H1 (cell line): ENCODE measurements around the gene DTNB. TPM values are rescaled to one million over a fixed set of nuclear protein-coding genes. Genes with fewer than 3 reads are reported as not detected.

Experiments used
- CTCF ChIA-PET: fragments of 300-600 bp; sonication (Branson Sonifier 250); formaldehyde crosslinking; loops from one replicate; lab custom pipeline; 2021; ENCODE audit not compliant: partially characterized antibody; lab: Charles Lee
- POLR2A ChIA-PET: fragments of 300-600 bp; sonication (Branson Sonifier 250); formaldehyde crosslinking; loops from one replicate; lab custom pipeline; 2021; ENCODE audit warnings: inconsistent platforms; ENCODE audit not compliant: partially characterized antibody; lab: Charles Lee
- DNase-seq, 2 experiments: peaks; one replicate each; pipeline versions ENCODE4 v3.0.0 to v3.0.0-alpha.2; 2010 to 2022; ENCODE audit warnings: low spot score in 2 of 2, low read depth in 1 of 2, mixed read lengths in 1 of 2
- FAIRE-seq: peaks from 2 replicates; lab custom pipeline; 2011; peaks lifted over from hg19 to GRCh38; lab: Jason Lieb, UNC
- H2AFZ ChIP-seq: 2 replicates; pipeline ENCODE4 v1.8.1; 2012; ENCODE audit warnings: low read length, inconsistent platforms
- H2AK5ac ChIP-seq: 2 replicates; pipeline ENCODE4 v1.6.1; 2013; ENCODE audit warnings: low read depth, low read length
- H2BK120ac ChIP-seq: replicated peaks from 2 replicates; pipeline ENCODE3; 2013; ENCODE audit warnings: low read depth, low read length, inconsistent platforms
- H2BK12ac ChIP-seq: 2 replicates; pipeline ENCODE4 v1.6.1; 2013; ENCODE audit warnings: low read depth, low read length
- H2BK15ac ChIP-seq: 2 replicates; pipeline ENCODE4 v1.6.1; 2013; ENCODE audit warnings: low read length
- H2BK20ac ChIP-seq: 2 replicates; pipeline ENCODE4 v1.6.1; 2013; ENCODE audit warnings: low read length
- H2BK5ac ChIP-seq: 2 replicates; pipeline ENCODE4 v1.6.1; 2013; ENCODE audit warnings: low read depth, low read length
- H3K14ac ChIP-seq: 2 replicates; pipeline ENCODE4 v1.6.1; 2013; ENCODE audit warnings: inconsistent platforms; ENCODE audit not compliant: insufficient read length
- H3K18ac ChIP-seq: 2 replicates; pipeline ENCODE4 v1.6.1; 2013; ENCODE audit warnings: low read length; ENCODE audit errors: extremely low read depth
- H3K23ac ChIP-seq: 2 replicates; pipeline ENCODE4 v1.6.1; 2013; ENCODE audit warnings: inconsistent platforms; ENCODE audit not compliant: insufficient read length
- H3K23me2 ChIP-seq: 2 replicates; pipeline ENCODE4 v1.6.1; 2013; ENCODE audit warnings: low read depth, low read length
- H3K27ac ChIP-seq: 2 replicates; pipeline ENCODE4 v1.6.1; 2011; ENCODE audit warnings: low read depth, low read length, inconsistent platforms
- H3K27me3 ChIP-seq, 4 experiments: replicated peaks in 1 of 4; 1 replicate in 1 of 4; 2 replicates in 3 of 4; pipeline versions ENCODE4 v1.6.1 to v1.8.1; 2011 to 2013; ENCODE audit warnings: low read length in 3 of 4, mild to moderate bottlenecking in 3 of 4, inconsistent platforms in 2 of 4, mixed read lengths in 2 of 4, moderate library complexity in 1 of 4; ENCODE audit not compliant: control insufficient read depth in 3 of 4, insufficient read depth in 3 of 4; ENCODE audit errors: extremely low read depth in 1 of 4
- H3K36me3 ChIP-seq, 4 experiments: 2 replicates each; pipeline versions ENCODE4 v1.6.1 to v1.8.1; 2011 to 2013; ENCODE audit warnings: mild to moderate bottlenecking in 4 of 4, low read length in 3 of 4, moderate library complexity in 2 of 4, control low read depth in 1 of 4, inconsistent platforms in 1 of 4; ENCODE audit not compliant: insufficient read depth in 4 of 4, control insufficient read depth in 2 of 4
- H3K4ac ChIP-seq: replicated peaks from 2 replicates; pipeline ENCODE3; 2013; ENCODE audit warnings: low read length, low read depth, mixed read lengths, inconsistent platforms; ENCODE audit not compliant: insufficient read length
- H3K4me1 ChIP-seq, 4 experiments: replicated peaks in 1 of 4; 1 replicate in 1 of 4; 2 replicates in 3 of 4; pipeline versions ENCODE4 v1.6.1 to v1.8.1; 2011 to 2013; ENCODE audit warnings: low read length in 3 of 4, inconsistent platforms in 2 of 4, mixed read lengths in 1 of 4; ENCODE audit not compliant: insufficient read depth in 4 of 4, control insufficient read depth in 3 of 4
- H3K4me2 ChIP-seq, 2 experiments: 2 replicates each; pipeline versions ENCODE4 v1.6.1 to v1.8.1; 2011 to 2013; ENCODE audit warnings: low read depth in 2 of 2, low read length in 2 of 2, control low read depth in 1 of 2, inconsistent platforms in 1 of 2, mild to moderate bottlenecking in 1 of 2; ENCODE audit not compliant: insufficient read depth in 1 of 2
- H3K4me3 ChIP-seq, 4 experiments: fragments of 200-600, 300-600 bp in 1 of 4; sonication (generic), shearing (Covaris generic), sonication (Bioruptor Twin) in 1 of 4; 2 replicates each; pipeline versions ENCODE4 v1.5.1 to v1.8.1; 2011 to 2016; ENCODE audit warnings: low read length in 4 of 4, low read depth in 3 of 4, control low read depth in 2 of 4, inconsistent platforms in 2 of 4, mild to moderate bottlenecking in 2 of 4, mixed read lengths in 1 of 4, moderate library complexity in 1 of 4; ENCODE audit not compliant: insufficient read depth in 2 of 4; ENCODE audit errors: extremely low read depth in 1 of 4
- H3K56ac ChIP-seq: replicated peaks from 2 replicates; pipeline ENCODE3; 2013; ENCODE audit warnings: low read depth, mild to moderate bottlenecking, mixed read lengths, low read length, inconsistent platforms; ENCODE audit not compliant: insufficient read length
- H3K79me1 ChIP-seq: 2 replicates; pipeline ENCODE4 v1.6.1; 2013; ENCODE audit warnings: low read depth, low read length, control low read depth
- H3K79me2 ChIP-seq, 2 experiments: 2 replicates each; pipeline versions ENCODE4 v1.6.1 to v1.8.1; 2012 to 2013; ENCODE audit warnings: low read length in 2 of 2, mild to moderate bottlenecking in 2 of 2, inconsistent platforms in 1 of 2; ENCODE audit not compliant: insufficient read depth in 2 of 2, control insufficient read depth in 1 of 2
- H3K9ac ChIP-seq, 4 experiments: replicated peaks in 1 of 4; 1 replicate in 1 of 4; 2 replicates in 3 of 4; pipeline versions ENCODE4 v1.6.1 to v1.8.1; 2011 to 2013; ENCODE audit warnings: low read depth in 3 of 4, low read length in 3 of 4, control low read depth in 2 of 4, mild to moderate bottlenecking in 2 of 4, moderate library complexity in 2 of 4, inconsistent platforms in 1 of 4; ENCODE audit errors: extremely low read depth in 1 of 4
- H3K9me3 ChIP-seq, 2 experiments: 2 replicates each; pipeline versions ENCODE4 v1.6.1 to v1.8.1; 2012 to 2013; ENCODE audit warnings: mild to moderate bottlenecking in 2 of 2, moderate library complexity in 2 of 2, control low read depth in 1 of 2, inconsistent platforms in 1 of 2, low read depth in 1 of 2, low read length in 1 of 2, mixed read lengths in 1 of 2; ENCODE audit not compliant: insufficient read depth in 2 of 2
- H4K20me1 ChIP-seq, 2 experiments: replicated peaks in 1 of 2; 2 replicates each; pipeline versions ENCODE3 to v1.8.1; 2011 to 2013; ENCODE audit warnings: inconsistent platforms in 2 of 2, low read length in 2 of 2, mild to moderate bottlenecking in 1 of 2; ENCODE audit not compliant: insufficient read depth in 2 of 2, control insufficient read depth in 1 of 2
- H4K5ac ChIP-seq: 2 replicates; pipeline ENCODE4 v1.6.1; 2013; ENCODE audit warnings: low read length, low read depth, mixed read lengths, inconsistent platforms; ENCODE audit not compliant: insufficient read length
- H4K8ac ChIP-seq: 2 replicates; pipeline ENCODE4 v1.8.0; 2013; ENCODE audit warnings: mild to moderate bottlenecking, moderate library complexity, low read length, inconsistent platforms; ENCODE audit not compliant: insufficient read depth; ENCODE audit errors: extremely low read depth
- H4K91ac ChIP-seq: replicated peaks from 2 replicates; pipeline ENCODE3; 2013; ENCODE audit warnings: low read length, mixed read lengths, inconsistent platforms; ENCODE audit not compliant: insufficient read length
- ATF2 ChIP-seq: IDR thresholded peaks from 2 replicates; pipeline ENCODE4 v1.6.1; 2012; ENCODE audit warnings: low read length, inconsistent platforms
- BCL11A ChIP-seq, 2 experiments: IDR thresholded peaks; one replicate each; pipeline ENCODE4 v1.6.1; 2011; ENCODE audit warnings: low read depth in 2 of 2, low read length in 2 of 2, mild to moderate bottlenecking in 2 of 2
- BRCA1 ChIP-seq: IDR thresholded peaks from 2 replicates; pipeline ENCODE4 v1.6.1; 2012; ENCODE audit warnings: low read depth, low read length, improper control_type of control experiment
- CHD1 ChIP-seq: IDR thresholded peaks from 2 replicates; pipeline ENCODE4 v1.6.1; 2012; ENCODE audit warnings: low read depth, low read length, improper control_type of control experiment
- CREB1 ChIP-seq: IDR thresholded peaks from 2 replicates; pipeline ENCODE4 v1.6.1; 2012; ENCODE audit warnings: inconsistent platforms
- EZH2 ChIP-seq: fragments of 200-600 bp; sonication (generic); IDR thresholded peaks from 2 replicates; pipeline ENCODE4 v1.7.1; 2012; ENCODE audit warnings: low read depth, mild to moderate bottlenecking, moderate library complexity, low read length, inconsistent platforms; ENCODE audit not compliant: severe bottlenecking
- HDAC6 ChIP-seq: IDR thresholded peaks from one replicate; pipeline ENCODE4 v1.7.1; 2012; ENCODE audit warnings: low read depth, mild to moderate bottlenecking, inconsistent platforms, low read length, moderate library complexity
- JUND ChIP-seq: IDR thresholded peaks from 2 replicates; pipeline ENCODE4 v1.6.1; 2011; ENCODE audit warnings: mild to moderate bottlenecking, improper control_type of control experiment, low read length
- KDM1A ChIP-seq: fragments of 200-600, 300-600 bp; sonication (generic); IDR thresholded peaks from 2 replicates; pipeline ENCODE4 v1.7.1; 2016; ENCODE audit warnings: mild to moderate bottlenecking, low read length, borderline replicate concordance
- RAD21 ChIP-seq, 2 experiments: IDR thresholded peaks in 1 of 2; conservative IDR thresholded peaks in 1 of 2; 2 replicates each; pipeline ENCODE4 v1.6.1; 2011; ENCODE audit warnings: low read depth in 2 of 2, low read length in 2 of 2, improper control_type of control experiment in 1 of 2, inconsistent platforms in 1 of 2, mild to moderate bottlenecking in 1 of 2, moderate library complexity in 1 of 2
- SAP30 ChIP-seq: fragments of 300-600 bp; sonication (generic); IDR thresholded peaks from 2 replicates; pipeline ENCODE4 v1.7.1; 2012; ENCODE audit warnings: low read length, moderate library complexity, mild to moderate bottlenecking, inconsistent platforms; ENCODE audit not compliant: insufficient read depth, insufficient replicate concordance
- SIX5 ChIP-seq: IDR thresholded peaks from 2 replicates; pipeline ENCODE4 v1.6.1; 2011; ENCODE audit warnings: mild to moderate bottlenecking, low read depth, low read length
- SUZ12 ChIP-seq: fragments of 200-600 bp; sonication (generic); IDR thresholded peaks from 2 replicates; pipeline ENCODE4 v1.6.1; 2012; ENCODE audit warnings: mild to moderate bottlenecking, inconsistent platforms, low read length, moderate library complexity, mixed read lengths
- YY1 ChIP-seq: IDR thresholded peaks from 2 replicates; pipeline ENCODE4 v1.6.1; 2011; ENCODE audit warnings: low read depth, mild to moderate bottlenecking, low read length
- polyA plus RNA-seq, 7 experiments: library from polyadenylated mRNA; depleted of rRNA in 3 of 7; stranded (reverse) in 5 of 7; unstranded in 2 of 7; fragments of >200 nt in 5 of 7; fragments of 200-250 nt in 2 of 7; gene quantifications; 1 replicate in 5 of 7; 2 replicates in 1 of 7; 4 replicates in 1 of 7; pipeline versions ENCODE4 v1.2.1 to v1.2.3, GENCODE V29; 2011 to 2013; ENCODE audit warnings: missing spikeins in 2 of 7, mixed read lengths in 2 of 7
- total RNA-seq: library from RNA; stranded (reverse); fragmentation: NEBNext Ultra II Directional; extraction: Animal tissue kit (Norgen Biotek cat#: 25700); gene quantifications from 2 replicates; pipeline ENCODE4 v1.2.1, GENCODE V29; 2021

The DTNB gene
- total and polyA plus RNA-seq, 2 of the 8 experiments (the other 6 are each of a cell fraction or from before 2014, with no cell fraction given) = 39.6 to 49.5 TPM

DNA sequence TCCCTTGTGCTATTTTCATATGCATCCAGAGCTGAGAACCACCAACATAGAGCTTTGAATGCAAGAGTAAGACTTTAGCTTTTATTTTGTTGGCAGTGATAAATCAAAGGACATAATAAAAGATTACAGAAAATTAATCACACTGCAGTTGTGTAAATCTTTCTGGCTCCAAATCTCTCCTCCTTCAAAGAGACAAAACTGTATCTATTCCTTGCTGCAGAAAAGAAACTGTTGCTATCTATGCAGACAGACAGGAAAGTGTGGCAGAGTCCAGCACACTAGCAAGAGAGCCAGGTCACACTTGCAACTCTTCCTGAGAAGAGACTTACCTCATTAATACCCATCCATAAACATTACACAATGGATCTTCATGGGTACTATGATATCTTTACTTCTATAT lies 57.5 kb downstream of the DTNB start:
- H3K4me3 ChIP-seq = no peak overlapping the region
- H4K91ac ChIP-seq = no peak overlapping the region
- H3K36me3 ChIP-seq = no peaks in the 10 kb centered on the region; a peak in 1 of 8 replicates
- H3K4me1 ChIP-seq = peaks cover 3 to 10% (median 5%) of the 10 kb centered on the region in 4 experiments; a peak in 4 of 7 replicates
- CTCF ChIA-PET = interaction anchor here (0.9 to 1.5 kb wide), 4 partner anchors 9 to 84 kb away, joined by 3 to 7 read pairs (median 4); no protein-coding TSS in a partner anchor
- H3K79me2 ChIP-seq = peaks cover 0 to 10% of the 10 kb centered on the region in 2 experiments; a peak in 3 of 4 replicates
- H3K9ac ChIP-seq = no peak overlapping the region
- H3K79me1 ChIP-seq = no peaks in the 10 kb centered on the region
- H3K27me3 ChIP-seq = no peaks in the 10 kb centered on the region
- H3K23ac ChIP-seq = no peak overlapping the region
- no peaks in the 10 kb centered on the region for H3K23me2 ChIP-seq
- H3K9me3 ChIP-seq = no peaks in the 10 kb centered on the region
- H3K14ac ChIP-seq = no peak overlapping the region
- H3K18ac ChIP-seq = no peak overlapping the region
- no peak overlapping the region for H2BK15ac ChIP-seq
- H2BK12ac ChIP-seq = no peak overlapping the region
- H3K4ac ChIP-seq = no peak overlapping the region
- POLR2A ChIA-PET = interaction anchor here (0.9 kb wide), 1 partner anchor 9 kb away, joined by 4 read pairs; no protein-coding TSS in a partner anchor
- no peak overlapping the region for H2BK20ac ChIP-seq
- FAIRE-seq = no peak
- DNase-seq = no peak
- H2AK5ac ChIP-seq = no peak overlapping the region
- H2BK120ac ChIP-seq = no peak overlapping the region
- no peaks in the 10 kb centered on the region for H4K20me1 ChIP-seq
- H4K5ac ChIP-seq = no peak overlapping the region
- no peak overlapping the region; a peak in 1 of 4 replicates for H3K4me2 ChIP-seq
- no peak overlapping the region for H3K56ac ChIP-seq
- H2AFZ ChIP-seq = no peak overlapping the region
- no peak overlapping the region for H4K8ac ChIP-seq
- no peak overlapping the region for H2BK5ac ChIP-seq
- no peak overlapping the region for H3K27ac ChIP-seq
- TF ChIP-seq JUND (no peak), BCL11A (IDR thresholded peaks at IDR 0.05; ENCODE audit: low read depth in 2 of 2, low read length in 2 of 2) (no peak), SAP30 (no peak), EZH2 (no peak), SUZ12 (no peak), CREB1 (no peak), HDAC6 (no peak), RAD21 (IDR thresholded peaks at IDR 0.05 in 1 of 2, conservative IDR thresholded peaks at IDR 0.05 in 1 of 2; ENCODE audit: low read depth in 2 of 2, low read length in 2 of 2) (no peak), KDM1A (no peak), YY1 (no peak), ATF2 (no peak), SIX5 (no peak), BRCA1 (no peak), CHD1 (no peak)
